C1 segment of cervical spinal cord (tissue), 14 donors: ENCODE results near the gene GZMM.

Experiments used
- DNase-seq, 14 donors: peaks; one replicate each; lab custom pipeline; 2025; lab: John Stamatoyannopoulos, UW

Gene GZMM

DNA sequence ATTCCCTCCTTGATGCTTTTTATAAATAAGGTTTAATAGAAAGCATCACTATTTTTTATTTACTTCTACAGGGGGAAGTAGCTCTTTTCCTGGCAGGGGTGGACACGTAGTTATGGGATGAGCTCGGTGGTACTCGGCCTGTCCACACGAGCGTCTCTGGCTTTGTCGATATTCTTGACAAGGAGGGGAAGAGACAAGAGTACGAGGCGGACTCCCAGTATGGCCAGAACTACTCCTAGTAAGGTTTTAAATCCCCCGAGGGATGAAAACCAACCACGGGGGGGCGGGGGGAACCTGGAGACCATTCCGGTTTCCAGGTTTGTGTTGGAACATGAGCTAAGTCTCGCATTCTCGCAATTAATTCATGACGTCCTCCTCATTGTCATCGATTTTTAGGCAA lies 23.0 kb downstream of the GZMM start:
- DNase-seq = no peak

DNA sequence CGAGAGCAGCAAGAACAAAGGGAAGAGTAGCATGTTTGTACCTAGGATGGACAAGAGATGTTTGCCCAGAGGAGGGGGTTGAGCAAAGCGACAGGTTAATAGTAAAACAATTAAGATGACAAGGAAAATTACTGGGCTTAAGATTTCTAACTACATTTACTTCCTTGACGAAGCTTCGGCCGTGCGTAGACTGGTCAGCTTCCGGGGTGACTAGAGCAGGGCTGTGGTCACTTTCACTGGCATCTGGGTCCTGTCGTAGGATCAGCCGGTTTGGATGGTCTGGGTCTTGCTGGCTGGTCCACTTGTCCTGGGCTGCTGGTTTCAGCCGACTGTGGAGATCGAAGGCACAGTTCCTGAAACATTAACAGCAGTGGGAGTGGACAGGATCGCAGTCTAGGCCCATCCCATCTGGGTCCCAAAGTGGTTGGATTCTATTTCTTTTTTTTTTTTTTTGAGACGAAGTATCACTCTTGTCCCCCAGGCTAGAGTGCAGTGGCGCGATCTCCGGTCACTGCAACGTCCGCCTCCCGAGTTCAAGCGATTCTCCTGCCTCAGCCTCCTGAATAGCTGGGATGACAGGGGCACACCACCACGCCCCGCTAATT lies 23.5 kb downstream of the GZMM start:
- no peak for DNase-seq

DNA sequence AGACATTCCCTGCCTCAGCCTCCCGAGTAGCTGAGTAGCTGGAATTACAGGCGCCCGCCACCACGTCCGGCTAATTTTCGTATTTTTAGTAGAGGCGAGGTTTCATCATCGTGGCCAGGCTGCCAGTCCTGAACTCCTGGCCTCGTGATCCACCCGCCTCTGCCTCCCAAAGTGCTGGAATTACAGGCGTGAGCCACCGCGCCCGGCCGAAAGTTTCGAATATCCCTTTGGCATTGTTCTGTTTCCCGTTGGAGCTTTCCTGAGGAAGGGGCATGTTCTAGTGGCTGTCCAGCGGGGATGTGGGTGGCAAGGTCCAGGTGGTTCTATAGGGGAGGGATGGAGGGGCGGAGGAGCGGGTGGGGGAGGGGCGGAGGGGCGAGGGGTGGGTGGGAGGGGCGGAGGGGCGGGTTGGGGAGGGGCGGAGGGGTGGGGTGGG lies 26.4 kb downstream of the GZMM start:
- DNase-seq = no peak

DNA sequence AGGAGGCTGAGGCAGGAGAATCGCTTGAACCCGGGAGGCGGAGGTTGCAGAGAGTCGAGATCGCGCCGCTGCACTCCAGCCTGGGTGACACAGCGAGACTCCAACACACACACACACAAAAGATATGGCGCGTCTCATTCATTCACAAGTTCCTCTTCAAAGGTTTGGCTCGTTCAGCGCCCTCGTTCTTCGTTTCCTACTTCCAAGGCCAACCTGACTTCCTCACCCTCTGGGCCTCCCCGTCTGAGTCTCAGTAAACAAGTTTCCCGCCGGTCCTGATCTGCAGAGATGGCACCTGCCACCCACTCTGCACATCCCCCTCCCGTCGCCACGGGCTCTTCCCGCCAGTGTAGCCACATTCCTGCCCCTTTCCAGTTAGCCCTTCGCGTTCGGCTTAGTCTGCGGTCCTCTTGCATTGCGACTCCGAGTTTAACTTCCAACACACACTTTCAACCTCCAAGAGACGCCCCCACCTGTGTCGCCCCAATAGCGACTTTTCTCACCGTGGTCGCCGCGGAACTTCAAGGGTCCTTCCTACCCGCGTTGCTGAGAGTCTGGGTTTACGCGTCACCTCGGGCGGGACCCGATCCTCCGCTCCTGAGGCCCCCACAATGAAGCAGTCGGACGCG lies 27.2 kb downstream of the GZMM start:
- peak in 2 of 14 donors; percentile 23 to 36 for DNase-seq

DNA sequence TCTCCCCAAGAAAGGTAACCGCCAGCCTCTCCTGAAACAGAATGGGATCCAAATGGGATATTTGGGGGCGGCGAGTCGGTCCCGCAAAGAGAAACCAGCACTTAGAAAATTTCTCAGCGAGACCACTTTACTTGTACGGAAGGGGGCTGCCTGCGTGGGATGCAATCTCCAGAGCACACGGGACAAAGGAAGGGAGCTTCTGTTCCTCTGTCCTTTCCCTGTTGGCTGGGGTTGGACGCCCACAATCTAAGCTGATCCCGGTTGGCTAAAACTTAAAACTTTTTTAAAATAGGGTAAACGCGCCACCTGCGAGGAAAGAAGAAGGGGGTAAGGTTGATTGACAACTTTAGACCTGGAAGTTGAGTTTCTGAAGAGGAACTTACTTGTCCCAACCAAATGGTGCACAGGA lies 27.7 kb downstream of the GZMM start:
- peak in 2 of 14 donors; percentile 36 to 45 for DNase-seq

DNA sequence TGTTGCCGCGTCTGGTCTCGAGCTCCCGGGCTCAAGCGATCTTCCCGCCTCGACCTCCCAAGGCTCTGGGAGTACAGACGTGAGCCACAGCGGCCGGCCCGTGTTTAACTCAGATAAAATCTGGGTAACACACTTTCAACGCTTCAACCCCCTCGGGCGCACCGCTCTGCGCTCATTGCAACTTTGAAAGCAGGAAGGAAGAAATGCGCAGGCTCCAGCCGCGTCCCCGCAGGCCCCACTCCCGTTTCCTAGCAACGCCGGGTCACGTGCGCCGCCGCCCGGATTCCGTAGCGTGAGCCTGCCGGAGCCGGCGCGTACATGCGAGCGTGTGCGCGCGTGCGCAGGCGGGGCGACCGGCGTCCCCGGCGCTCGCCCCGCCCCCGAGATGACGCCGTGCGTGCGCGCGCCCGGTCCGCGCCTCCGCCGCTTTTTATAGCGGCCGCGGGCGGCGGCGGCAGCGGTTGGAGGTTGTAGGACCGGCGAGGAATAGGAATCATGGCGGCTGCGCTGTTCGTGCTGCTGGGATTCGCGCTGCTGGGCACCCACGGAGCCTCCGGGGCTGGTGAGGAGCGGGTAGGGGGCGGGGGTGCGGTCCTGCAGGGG lies 28.4 kb downstream of the GZMM start, which contains the start of gene BSG:
Gene BSG, plus strand, starts transcription at position 457 of the 603 bp plus-strand sequence. Its CDS starts 39 bp downstream, at position 496.
- peak; percentile 79 to 99 (median 93) for DNase-seq

DNA sequence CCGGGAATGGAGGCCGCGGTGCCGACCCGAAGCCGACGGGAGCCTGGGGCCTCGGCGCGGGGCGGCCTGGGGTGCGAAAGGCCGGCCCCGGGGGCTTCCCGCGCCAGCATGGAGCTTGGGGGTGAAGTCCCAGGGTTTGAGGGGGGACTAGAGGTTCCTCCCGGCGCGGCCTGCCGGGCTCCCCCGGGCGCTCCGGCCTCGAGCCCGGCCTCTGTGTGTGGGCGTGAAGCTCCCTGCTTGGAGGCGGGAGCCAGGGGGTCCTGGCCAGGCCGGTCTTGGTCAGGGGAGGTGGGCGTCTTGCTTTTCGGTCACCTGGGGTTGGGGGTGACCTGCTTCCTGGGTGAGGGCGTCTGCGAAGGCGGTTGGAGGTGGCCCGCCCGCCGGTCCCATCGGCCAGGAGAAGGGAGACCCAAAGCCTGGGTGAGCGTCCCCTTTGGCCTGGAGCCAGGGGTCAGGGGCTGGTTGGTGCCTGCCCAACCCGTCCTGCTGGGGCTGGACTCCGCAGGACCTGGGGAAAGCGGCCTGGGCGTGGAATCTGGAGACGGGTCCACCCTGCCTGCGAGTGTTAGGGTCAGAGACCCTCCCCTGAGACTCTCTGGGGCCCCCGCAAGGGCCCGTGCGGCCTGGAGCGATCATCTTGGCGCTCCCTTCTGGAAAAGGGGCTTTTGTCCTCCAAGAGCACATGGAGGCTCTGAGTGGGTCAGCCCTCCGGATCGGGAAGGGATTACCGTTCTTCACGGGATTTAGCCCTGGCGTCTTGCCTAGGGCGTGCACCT lies 29.1 kb downstream of the GZMM start:
- DNase-seq = peak in 3 of 14 donors; percentile 43 to 52 (median 50)

DNA sequence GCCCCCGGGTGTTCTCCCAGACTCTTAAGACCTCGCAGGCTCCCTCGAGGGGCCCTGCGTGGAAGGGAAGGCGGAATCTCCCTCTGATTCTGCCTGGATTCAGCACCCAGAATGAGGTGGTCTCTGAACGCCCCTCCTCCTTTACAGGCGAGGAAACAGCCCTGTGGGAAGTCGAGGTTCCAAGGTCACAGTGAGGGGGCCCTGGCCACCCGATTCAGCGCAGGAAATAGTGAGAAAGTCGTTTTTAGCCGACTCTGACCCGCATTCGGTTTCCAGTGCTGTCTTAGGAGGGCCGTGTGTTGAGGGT lies 29.6 kb downstream of the GZMM start:
- no peak for DNase-seq

DNA sequence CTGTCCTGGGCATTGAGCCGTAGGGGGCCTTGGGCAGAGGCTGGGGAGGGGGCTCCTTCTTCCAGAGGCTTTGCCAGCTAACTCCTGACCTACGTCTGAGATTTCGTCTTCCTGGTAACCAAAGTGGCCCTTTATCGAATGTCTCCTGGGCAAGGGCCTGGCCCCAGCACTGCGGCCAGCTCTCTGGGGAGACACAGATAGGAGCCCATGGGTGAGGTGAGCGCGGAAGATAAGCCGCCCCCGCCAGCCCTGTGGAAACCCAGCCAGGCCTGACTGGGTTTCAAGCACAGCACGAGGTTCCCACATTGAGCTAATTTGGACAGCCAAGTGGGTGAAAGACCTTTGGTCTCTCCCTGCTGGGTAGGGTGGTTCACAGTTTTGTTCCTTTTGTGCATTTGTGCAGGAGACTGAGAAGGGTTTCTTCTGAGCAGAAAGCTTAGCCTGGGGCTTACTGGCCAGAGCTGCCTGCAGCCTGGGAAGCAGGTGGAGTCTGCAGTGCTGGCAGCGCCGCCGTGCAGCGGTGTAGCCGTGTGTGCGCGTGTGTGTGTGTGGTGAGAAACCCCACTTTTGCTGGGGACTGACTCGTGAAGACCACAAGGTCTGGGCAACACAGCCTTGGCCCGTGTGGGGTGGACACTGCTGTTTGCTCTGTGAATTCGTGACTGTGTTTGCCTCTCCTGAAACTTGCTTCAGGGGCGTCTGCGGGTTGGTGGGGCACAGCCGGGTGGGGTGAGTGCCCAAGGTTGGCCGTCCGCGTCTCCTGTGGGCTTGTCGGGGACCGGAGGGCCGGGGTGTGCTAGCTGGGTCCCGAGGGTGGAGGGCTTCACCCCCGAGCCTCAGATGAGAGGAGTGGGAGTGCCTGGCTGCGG lies 31.0 kb downstream of the GZMM start:
- DNase-seq = peak in 3 of 14 donors; percentile 31 to 50 (median 41)

DNA sequence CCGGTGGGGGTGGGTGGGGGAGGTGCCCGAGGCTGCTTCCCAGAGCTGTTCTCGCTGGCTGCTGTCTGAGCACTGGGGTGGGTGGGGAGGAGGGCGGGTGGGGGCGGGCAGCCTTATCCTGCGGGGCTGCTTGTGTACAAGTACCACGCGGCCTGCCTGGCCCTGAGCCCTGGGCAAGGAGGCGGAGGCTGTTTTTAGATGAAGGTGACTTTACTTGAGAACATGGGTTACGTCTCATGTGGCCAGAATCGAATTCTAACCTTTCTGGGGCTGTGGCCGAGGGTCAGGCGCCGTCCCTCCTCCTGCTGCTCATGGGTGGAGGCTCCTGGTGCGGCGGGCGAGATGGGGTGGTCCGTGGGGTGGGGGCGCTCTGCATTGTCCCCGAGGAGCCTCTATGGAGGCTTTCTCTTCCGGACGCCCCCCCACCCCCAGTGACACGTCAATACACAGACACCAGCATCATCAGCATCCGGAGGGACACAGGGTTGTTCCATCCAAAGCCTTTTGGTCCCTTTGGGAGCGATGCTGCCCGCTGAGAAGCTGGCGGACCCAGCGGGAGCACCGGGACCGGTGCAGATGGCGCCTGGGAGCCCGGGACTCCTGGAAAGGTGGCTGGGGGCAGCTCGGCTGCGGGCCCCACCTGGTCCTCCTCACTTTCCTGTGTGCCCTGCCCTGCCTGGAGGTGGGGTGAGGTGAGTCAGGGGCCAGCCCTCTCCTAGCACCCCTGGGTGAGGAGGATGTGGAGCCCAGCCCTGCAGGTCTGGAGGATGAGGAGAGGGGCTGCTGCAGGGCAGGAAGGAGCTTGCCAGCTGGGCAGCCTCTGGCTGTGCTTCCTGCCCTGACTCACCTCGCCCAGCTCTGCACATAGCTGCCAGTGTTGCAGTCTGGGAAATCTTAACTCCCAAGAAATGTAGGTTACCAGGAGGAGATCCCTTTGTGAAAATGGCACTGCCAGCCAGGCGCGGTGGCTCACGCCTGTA lies 32.0 kb downstream of the GZMM start:
- peak in 10 of 14 donors; percentile 15 to 48 (median 42) for DNase-seq

DNA sequence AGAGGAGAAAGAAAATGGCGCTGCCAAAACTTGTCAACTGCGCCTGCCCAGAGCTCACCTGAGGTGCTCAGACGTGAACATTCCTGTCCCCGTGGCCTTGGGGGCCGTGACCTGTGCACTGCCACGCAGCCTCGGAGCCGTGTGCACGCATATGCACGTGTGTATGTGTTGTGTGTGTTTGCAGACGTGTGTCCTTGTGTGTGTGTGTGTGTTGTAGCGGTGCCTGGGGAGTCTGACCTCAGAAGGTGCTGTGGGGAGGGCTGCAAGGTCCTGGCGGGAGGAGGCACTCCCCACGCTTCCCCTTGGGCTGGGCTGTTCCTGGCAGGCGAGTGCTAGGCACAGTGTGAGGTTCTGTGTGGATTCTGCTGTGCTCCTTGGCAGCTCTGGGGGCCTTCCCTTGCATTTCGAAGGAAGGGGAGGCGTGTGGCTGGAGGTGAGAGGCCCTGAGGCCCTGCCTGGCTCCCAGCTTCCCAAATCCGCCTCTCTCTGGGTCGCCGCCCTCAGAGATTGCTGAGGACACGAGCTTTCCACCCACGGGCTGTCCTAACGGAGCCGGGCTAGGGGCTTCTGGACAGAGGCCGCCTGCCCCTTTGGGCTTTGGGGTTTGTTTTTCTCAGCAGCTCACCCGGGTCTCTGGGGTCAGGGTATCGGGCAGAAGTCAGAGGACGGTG lies 33.0 kb downstream of the GZMM start:
- DNase-seq = no peak

DNA sequence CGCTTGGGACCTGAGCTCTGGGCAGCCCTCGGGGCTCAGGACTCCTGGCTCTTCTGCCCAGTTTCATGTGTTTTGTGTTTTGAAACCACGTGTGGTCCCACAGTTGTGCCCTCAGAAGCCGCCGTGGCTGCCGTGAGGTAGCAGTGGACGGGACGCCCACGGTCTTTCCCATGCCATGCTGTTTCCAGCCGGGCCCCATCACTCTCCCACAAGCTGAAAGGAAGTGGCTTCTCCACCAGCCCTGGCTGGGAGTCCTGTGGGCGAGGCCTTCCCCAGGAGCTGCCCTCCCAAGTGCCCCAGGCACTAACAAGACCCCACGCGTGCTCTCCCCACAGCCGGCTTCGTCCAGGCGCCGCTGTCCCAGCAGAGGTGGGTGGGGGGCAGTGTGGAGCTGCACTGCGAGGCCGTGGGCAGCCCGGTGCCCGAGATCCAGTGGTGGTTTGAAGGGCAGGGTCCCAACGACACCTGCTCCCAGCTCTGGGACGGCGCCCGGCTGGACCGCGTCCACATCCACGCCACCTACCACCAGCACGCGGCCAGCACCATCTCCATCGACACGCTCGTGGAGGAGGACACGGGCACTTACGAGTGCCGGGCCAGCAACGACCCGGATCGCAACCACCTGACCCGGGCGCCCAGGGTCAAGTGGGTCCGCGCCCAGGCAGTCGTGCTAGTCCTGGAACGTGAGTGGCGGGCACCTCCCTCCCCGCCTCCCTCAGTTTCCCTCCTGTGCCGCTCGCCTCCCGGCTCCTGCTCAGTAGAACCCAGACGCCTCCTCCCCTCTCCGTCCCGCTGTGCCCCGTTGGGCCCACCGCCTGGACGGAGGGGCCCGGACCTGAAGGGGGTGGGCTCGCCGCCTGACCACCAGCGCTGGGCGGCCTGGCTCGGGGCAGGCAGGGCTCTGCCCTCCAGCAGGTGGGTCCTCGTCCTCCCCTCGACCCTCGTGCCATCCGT lies 33.9 kb downstream of the GZMM start:
- no peak for DNase-seq

DNA sequence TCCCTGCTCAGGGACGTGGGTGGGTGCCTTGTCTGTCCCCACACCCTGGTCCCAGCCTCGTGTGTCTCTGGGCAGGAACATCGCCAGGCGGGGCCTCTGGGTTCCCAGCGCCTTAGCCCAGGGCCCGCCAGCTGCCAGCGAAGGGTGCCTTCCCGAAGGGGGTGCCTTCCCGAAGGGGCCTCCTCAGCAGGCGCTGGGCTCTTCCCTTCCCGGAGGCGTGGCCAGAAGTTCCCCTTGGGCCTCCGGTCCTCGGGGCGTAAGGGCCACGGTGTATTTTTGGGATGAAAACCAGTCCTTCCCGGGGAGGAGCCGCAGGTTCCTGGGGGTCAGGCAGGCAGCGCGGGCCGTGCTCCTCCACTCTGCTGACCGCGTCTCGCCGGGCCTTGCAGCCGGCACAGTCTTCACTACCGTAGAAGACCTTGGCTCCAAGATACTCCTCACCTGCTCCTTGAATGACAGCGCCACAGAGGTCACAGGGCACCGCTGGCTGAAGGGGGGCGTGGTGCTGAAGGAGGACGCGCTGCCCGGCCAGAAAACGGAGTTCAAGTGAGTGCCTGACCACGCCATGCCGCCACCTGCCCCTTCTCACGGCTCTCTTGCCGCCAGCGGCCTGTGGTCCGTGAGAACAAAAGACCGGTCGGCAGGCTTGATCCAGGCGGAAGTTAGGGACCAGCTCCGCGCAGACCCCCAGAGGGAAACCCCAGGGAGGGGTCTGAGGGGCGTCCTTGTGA lies 35.4 kb downstream of the GZMM start:
- DNase-seq = no peak

DNA sequence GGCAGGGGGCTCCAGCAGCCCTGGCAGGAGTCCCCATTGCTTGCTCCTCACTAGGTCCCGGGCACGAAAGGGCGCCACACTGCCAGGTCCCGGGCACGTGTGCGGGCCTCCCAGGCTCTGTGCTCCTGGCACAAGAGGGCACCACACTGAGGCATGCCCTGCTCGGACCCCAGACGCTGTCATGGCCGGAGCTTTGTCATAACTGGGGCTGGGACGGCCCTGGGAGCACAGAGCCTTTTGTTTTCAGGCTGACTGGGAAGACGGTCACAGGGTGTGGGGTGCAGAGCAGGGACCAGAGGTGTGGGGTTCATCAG lies 35.9 kb downstream of the GZMM start:
- peak in 1 of 14 donors; percentile 45 for DNase-seq

DNA sequence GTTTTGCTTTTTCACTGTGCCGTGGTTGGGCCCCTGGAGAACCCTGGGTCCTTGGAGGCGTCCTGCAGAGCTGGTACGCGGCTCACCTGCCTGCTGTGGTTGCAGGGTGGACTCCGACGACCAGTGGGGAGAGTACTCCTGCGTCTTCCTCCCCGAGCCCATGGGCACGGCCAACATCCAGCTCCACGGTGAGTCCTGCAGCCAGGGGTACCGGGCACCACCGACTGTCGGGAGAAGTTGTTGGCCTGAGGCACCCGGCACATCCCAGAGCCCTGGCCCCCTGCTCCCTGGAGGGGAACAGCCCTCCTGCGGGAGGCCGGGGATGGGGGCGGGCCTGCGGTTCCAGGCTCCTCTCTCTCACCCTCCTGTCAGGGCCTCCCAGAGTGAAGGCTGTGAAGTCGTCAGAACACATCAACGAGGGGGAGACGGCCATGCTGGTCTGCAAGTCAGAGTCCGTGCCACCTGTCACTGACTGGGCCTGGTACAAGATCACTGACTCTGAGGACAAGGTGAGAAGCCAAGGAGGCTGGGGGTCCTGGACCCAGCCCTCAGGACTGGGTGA lies 36.5 kb downstream of the GZMM start:
- DNase-seq = no peak

DNA sequence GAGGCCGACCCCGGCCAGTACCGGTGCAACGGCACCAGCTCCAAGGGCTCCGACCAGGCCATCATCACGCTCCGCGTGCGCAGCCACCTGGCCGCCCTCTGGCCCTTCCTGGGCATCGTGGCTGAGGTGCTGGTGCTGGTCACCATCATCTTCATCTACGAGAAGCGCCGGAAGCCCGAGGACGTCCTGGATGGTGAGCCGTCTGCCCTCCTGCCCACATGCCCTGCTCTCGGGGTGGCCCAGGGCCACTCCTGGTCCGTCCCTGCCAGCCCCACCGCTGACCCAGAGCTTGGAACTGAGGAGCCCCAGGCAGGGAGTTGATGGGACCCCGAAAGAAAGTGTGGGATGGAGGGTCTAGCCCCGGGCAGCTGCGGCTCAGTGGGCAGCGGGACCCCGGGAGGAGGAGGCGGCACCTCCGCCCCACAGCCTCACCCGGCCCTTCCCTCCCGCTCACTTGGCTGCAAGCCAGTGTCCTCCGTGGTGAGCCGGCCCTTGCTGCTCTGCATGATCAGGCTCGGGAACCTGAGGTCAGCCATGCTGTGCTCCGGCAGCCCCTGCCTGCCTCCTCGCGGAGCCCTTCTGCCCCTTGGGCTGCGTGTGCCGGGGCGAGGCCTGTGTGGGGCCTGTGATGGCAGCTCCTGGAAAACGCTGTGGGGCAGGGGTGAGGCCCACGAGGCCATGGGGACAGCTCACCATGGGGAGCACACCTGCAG lies 37.7 kb downstream of the GZMM start:
- DNase-seq = no peak
